Measurements from ENCODE around the gene BRF1. TPM values are rescaled to one million over a fixed set of nuclear protein-coding genes. Genes with fewer than 3 reads are reported as not detected.

Gene BRF1
- total RNA-seq, 1 experiment from 2014 or later: 41.8 TPM

- TF ChIP-seq EZH2 (IDR thresholded peaks at IDR 0.05; ENCODE audit: borderline replicate concordance, low read depth, low read length, poor library complexity, severe bottlenecking): no peak
- TF ChIP-seq, protein P1, sequence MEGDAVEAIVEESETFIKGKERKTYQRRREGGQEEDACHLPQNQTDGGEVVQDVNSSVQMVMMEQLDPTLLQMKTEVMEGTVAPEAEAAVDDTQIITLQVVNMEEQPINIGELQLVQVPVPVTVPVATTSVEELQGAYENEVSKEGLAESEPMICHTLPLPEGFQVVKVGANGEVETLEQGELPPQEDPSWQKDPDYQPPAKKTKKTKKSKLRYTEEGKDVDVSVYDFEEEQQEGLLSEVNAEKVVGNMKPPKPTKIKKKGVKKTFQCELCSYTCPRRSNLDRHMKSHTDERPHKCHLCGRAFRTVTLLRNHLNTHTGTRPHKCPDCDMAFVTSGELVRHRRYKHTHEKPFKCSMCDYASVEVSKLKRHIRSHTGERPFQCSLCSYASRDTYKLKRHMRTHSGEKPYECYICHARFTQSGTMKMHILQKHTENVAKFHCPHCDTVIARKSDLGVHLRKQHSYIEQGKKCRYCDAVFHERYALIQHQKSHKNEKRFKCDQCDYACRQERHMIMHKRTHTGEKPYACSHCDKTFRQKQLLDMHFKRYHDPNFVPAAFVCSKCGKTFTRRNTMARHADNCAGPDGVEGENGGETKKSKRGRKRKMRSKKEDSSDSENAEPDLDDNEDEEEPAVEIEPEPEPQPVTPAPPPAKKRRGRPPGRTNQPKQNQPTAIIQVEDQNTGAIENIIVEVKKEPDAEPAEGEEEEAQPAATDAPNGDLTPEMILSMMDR (conservative IDR thresholded peaks at IDR 0.05; ENCODE audit: low read depth, low read length): no peak
- H3K36me3 ChIP-seq (ENCODE audit: insufficient read depth, low read length, poor library complexity, severe bottlenecking): no peaks in the 10 kb centered on the region
- DNase-seq (ENCODE audit: low spot score): no peak
- no TSS peak for BruUV-seq (replicated peaks)
- no peak overlapping the region for H3K4me3 ChIP-seq (ENCODE audit: low read depth, low read length, poor library complexity, severe bottlenecking)
- intact Hi-C loops (cut with micrococcal nuclease; ENCODE audit: unreplicated experiment): no loop called here
- CTCF ChIA-PET: no interaction called here
- H3K27me3 ChIP-seq (replicated peaks; ENCODE audit: insufficient read depth, low read depth, low read length, poor library complexity): no peaks in the 10 kb centered on the region
- no peaks in the 10 kb centered on the region for H3K4me1 ChIP-seq (ENCODE audit: insufficient read depth, low read length, poor library complexity, severe bottlenecking)
- H3K27ac ChIP-seq (ENCODE audit: low read depth, low read length, poor library complexity, severe bottlenecking): no peak overlapping the region
- no peaks in the 10 kb centered on the region for H3K9me3 ChIP-seq (ENCODE audit: low read depth, low read length, poor library complexity, severe bottlenecking)
- POLR2A ChIA-PET (ENCODE audit: low non-redundant PET): no interaction called here
Measured at GRCh38 chr14:105209091-105209490, 91.7 kb downstream of the BRF1 start.

- Histone ChIP-seq H3K27me3 (replicated peaks; ENCODE audit: insufficient read depth, low read depth, low read length, poor library complexity) (no peaks in the 10 kb centered on the region), H3K4me3 (ENCODE audit: low read depth, low read length, poor library complexity, severe bottlenecking) (no peak overlapping the region), H3K9me3 (ENCODE audit: low read depth, low read length, poor library complexity, severe bottlenecking) (no peaks in the 10 kb centered on the region), H3K4me1 (ENCODE audit: insufficient read depth, low read length, poor library complexity, severe bottlenecking) (no peaks in the 10 kb centered on the region), H3K36me3 (ENCODE audit: insufficient read depth, low read length, poor library complexity, severe bottlenecking) (no peaks in the 10 kb centered on the region), H3K27ac (ENCODE audit: low read depth, low read length, poor library complexity, severe bottlenecking) (no peak overlapping the region)
- no TSS peak for BruUV-seq (replicated peaks)
- no peak for TF ChIP-seq EZH2 (IDR thresholded peaks at IDR 0.05; ENCODE audit: borderline replicate concordance, low read depth, low read length, poor library complexity, severe bottlenecking)
- TF ChIP-seq, protein P1 (conservative IDR thresholded peaks at IDR 0.05; ENCODE audit: low read depth, low read length): no peak
- intact Hi-C loops (cut with micrococcal nuclease; ENCODE audit: unreplicated experiment): no loop called here
- CTCF ChIA-PET: no interaction called here
- POLR2A ChIA-PET (ENCODE audit: low non-redundant PET): no interaction called here
- no peak for DNase-seq (ENCODE audit: low spot score)
Measured at GRCh38 chr14:105208738-105209075, 92.1 kb downstream of the BRF1 start.

DNA sequence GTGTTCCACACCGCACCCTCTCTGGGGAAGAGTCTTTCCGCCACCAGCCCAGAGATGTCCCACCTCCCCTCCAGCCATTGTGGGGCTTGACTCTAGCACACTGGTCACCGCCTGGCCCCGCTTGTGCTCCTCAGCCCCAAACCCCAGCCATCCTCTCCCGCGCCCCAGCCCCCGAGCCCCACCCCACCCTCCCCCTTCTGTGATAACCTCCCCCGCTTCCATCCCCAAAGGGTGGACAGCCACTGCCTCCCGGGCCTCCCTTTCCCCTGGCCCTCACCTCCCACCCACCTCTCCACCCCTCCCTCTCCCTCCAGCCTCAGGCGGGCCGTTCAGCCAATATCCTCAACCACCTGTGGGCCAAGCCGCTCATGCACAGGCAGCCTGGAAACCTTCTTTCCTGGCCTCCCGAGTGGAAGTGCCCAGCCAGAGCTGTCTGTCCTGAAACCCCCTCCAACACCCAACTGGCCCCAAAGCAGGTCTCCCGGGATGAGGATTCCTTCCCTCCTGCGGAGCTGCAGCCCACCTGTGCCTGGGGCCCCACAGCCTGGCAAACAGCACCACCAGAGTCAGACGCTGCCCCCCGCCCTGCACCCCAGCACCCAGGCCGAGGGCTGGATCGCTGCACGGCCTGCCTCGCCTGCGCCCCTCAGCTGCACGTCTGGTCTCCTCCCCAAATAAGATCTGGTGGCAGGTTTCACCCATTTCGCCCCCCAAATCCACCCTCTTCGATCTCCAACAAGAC lies 92.6 kb downstream of the BRF1 start:
- H3K27me3 ChIP-seq (replicated peaks; ENCODE audit: insufficient read depth, low read depth, low read length, poor library complexity): no peaks in the 10 kb centered on the region
- no peak overlapping the region for H3K4me3 ChIP-seq (ENCODE audit: low read depth, low read length, poor library complexity, severe bottlenecking)
- H3K36me3 ChIP-seq (ENCODE audit: insufficient read depth, low read length, poor library complexity, severe bottlenecking): no peaks in the 10 kb centered on the region
- no peaks in the 10 kb centered on the region for H3K9me3 ChIP-seq (ENCODE audit: low read depth, low read length, poor library complexity, severe bottlenecking)
- TF ChIP-seq EZH2 (IDR thresholded peaks at IDR 0.05; ENCODE audit: borderline replicate concordance, low read depth, low read length, poor library complexity, severe bottlenecking): no peak
- TF ChIP-seq, protein P1 (conservative IDR thresholded peaks at IDR 0.05; ENCODE audit: low read depth, low read length): no peak
- ChIA-PET POLR2A (ENCODE audit: low non-redundant PET) (no interaction called here), CTCF (no interaction called here)
- BruUV-seq (replicated peaks): no TSS peak
- H3K4me1 ChIP-seq (ENCODE audit: insufficient read depth, low read length, poor library complexity, severe bottlenecking): peaks cover 2% of the 10 kb centered on the region
- intact Hi-C loops (cut with micrococcal nuclease; ENCODE audit: unreplicated experiment): no loop called here
- no peak overlapping the region for H3K27ac ChIP-seq (ENCODE audit: low read depth, low read length, poor library complexity, severe bottlenecking)
- DNase-seq (ENCODE audit: low spot score): no peak

Data from A673 (cell line).